Prostate gland (tissue), 2 donors: ENCODE data around the gene PCDHGA1. TPM values are rescaled to one million over a fixed set of nuclear protein-coding genes. Genes with fewer than 3 reads are reported as not detected.

ENCODE experiments used
- DNase-seq: peaks from one replicate; pipeline ENCODE4 v3.0.0-alpha.2; 2019; ENCODE audit warnings: low spot score
- H3K27ac ChIP-seq, 2 donors: fragments of 200-600 bp; sonication (generic); 2 replicates each; pipeline ENCODE4 v1.5.1; 2017 to 2019
- H3K27me3 ChIP-seq: fragments of 200-600 bp; sonication (generic); replicated peaks from 2 replicates; pipeline ENCODE4 v1.5.1; 2019; ENCODE audit not compliant: insufficient read depth
- H3K36me3 ChIP-seq, 2 donors: fragments of 200-600 bp; sonication (generic); 1 replicate in 1 of 2; 2 replicates in 1 of 2; pipeline versions ENCODE4 v1.5.1 to v1.8.1; 2017 to 2019
- H3K4me1 ChIP-seq: fragments of 200-600 bp; sonication (generic); replicated peaks from 2 replicates; pipeline ENCODE4 v1.5.1; 2019
- H3K4me3 ChIP-seq, 2 donors: fragments of 200-600 bp; sonication (generic); 2 replicates each; pipeline ENCODE4 v1.5.1; 2017 to 2019
- H3K9me3 ChIP-seq: fragments of 200-600 bp; sonication (generic); 2 replicates; pipeline ENCODE4 v1.5.1; 2017
- CTCF ChIP-seq, 4 experiments: fragments of 200-600 bp in 2 of 4; fragments of 450-650 bp in 2 of 4; sonication (generic) in 2 of 4; IDR thresholded peaks; 1 replicate in 3 of 4; 2 replicates in 1 of 4; pipeline ENCODE4 v1.5.1; 2016 to 2019; ENCODE audit warnings: antibody characterized with exemption in 4 of 4, mild to moderate bottlenecking in 2 of 4, moderate library complexity in 2 of 4
- POLR2A ChIP-seq: fragments of 450-650 bp; IDR thresholded peaks from one replicate; pipeline ENCODE4 v1.6.1; 2016; ENCODE audit warnings: antibody characterized with exemption, mild to moderate bottlenecking
- POLR2AphosphoS5 ChIP-seq: sonication (generic); formaldehyde crosslinking; IDR thresholded peaks from one replicate; pipeline ENCODE4 v1.6.1; 2017; ENCODE audit warnings: antibody characterized with exemption
- WGBS: methylation state at CpG from one replicate; pipeline ENCODE4 v1.1.5; 2018; 5-methylcytosine and 5-hydroxymethylcytosine counted together
- intact Hi-C: fragments of 100-400 bp; cut with DNase I; formaldehyde crosslinking; loops from one replicate; pipeline ENCODE4 v1.14.2; 2022
- total RNA-seq, 2 donors: library from RNA; depleted of rRNA; stranded (reverse); fragments of >200 nt; gene quantifications; one replicate each; pipeline ENCODE4 v1.1.0, GENCODE V29; 2016

PCDHGA1 gene
- total RNA-seq, 2 donors from 2014 or later: 0.64 to 4.8 TPM

GRCh38 chr5:141525653-141526052 lies 195.3 kb downstream of the PCDHGA1 start:
- Histone ChIP-seq H3K4me3 (no peak overlapping the region), H3K27ac (peak overlapping the region; percentile 51 to 56), H3K9me3 (no peaks in the 10 kb centered on the region), H3K36me3 (no peaks in the 10 kb centered on the region), H3K27me3 (no peaks in the 10 kb centered on the region), H3K4me1 (peaks cover 6% of the 10 kb centered on the region)
- no peak for TF ChIP-seq POLR2AphosphoS5
- TF ChIP-seq POLR2A: no peak
- no peak for TF ChIP-seq CTCF (IDR thresholded peaks at IDR 0.05)
- intact Hi-C loops: loop anchor here (1.0 to 10.0 kb wide), 3 partner anchors 31 to 111 kb away; partner anchors contain the start of genes PCDHGA10, PCDHGB7 and PCDHGC3
- 73% methylated on average over 7 of the region's 7 CpGs for WGBS
- no peak for DNase-seq

GRCh38 chr5:141527426-141527825 lies 197.1 kb downstream of the PCDHGA1 start:
- Histone ChIP-seq H3K4me1 (peaks cover 6% of the 10 kb centered on the region), H3K27me3 (no peaks in the 10 kb centered on the region), H3K4me3 (no peak overlapping the region), H3K36me3 (no peaks in the 10 kb centered on the region), H3K27ac (peak overlapping the region; percentile 7 to 62), H3K9me3 (no peaks in the 10 kb centered on the region)
- intact Hi-C loops: loop anchor here (2.0 to 10.0 kb wide), 2 partner anchors 29 to 113 kb away; partner anchors contain the start of genes PCDHGA10 and PCDHGB7
- TF ChIP-seq CTCF (IDR thresholded peaks at IDR 0.05) (no peak), POLR2AphosphoS5 (no peak), POLR2A (no peak)
- WGBS: 61% methylated on average over 1 of the region's 1 CpG
- no peak for DNase-seq

- peaks cover 6% of the 10 kb centered on the region for H3K4me1 ChIP-seq
- no peaks in the 10 kb centered on the region for H3K27me3 ChIP-seq
- DNase-seq: peak; percentile 29
- no peak for TF ChIP-seq POLR2A
- peak; percentile 28 for TF ChIP-seq POLR2AphosphoS5
- intact Hi-C loops: loop anchor here (10.0 kb wide), 1 partner anchor 114 kb away; the partner anchor contains the start of genes PCDHGA10 and PCDHGB7
- no peaks in the 10 kb centered on the region for H3K36me3 ChIP-seq
- peak overlapping the region; percentile 59 to 62 for H3K27ac ChIP-seq
- WGBS: 29% methylated on average over 11 of the region's 11 CpGs
- no peaks in the 10 kb centered on the region for H3K9me3 ChIP-seq
- no peak overlapping the region for H3K4me3 ChIP-seq
Observed at GRCh38 chr5:141528291-141528984, 198.1 kb downstream of the PCDHGA1 start.

- no peaks in the 10 kb centered on the region for H3K27me3 ChIP-seq
- H3K27ac ChIP-seq: peak overlapping the region; percentile 59 to 62
- WGBS: 39% methylated on average over 5 of the region's 5 CpGs
- no peaks in the 10 kb centered on the region for H3K9me3 ChIP-seq
- H3K36me3 ChIP-seq: no peaks in the 10 kb centered on the region
- no peak overlapping the region for H3K4me3 ChIP-seq
- no peak for DNase-seq
- peaks cover 6% of the 10 kb centered on the region for H3K4me1 ChIP-seq
- intact Hi-C loops: loop anchor here (10.0 kb wide), 1 partner anchor 114 kb away; the partner anchor contains the start of genes PCDHGA10 and PCDHGB7
- no peak for TF ChIP-seq CTCF (IDR thresholded peaks at IDR 0.05)
- TF ChIP-seq POLR2AphosphoS5: peak; percentile 1
Observed at GRCh38 chr5:141529002-141529401, 198.7 kb downstream of the PCDHGA1 start.

- TF ChIP-seq CTCF (IDR thresholded peaks at IDR 0.05) (no peak), POLR2A (no peak), POLR2AphosphoS5 (no peak)
- WGBS: 94% methylated on average over 7 of the region's 7 CpGs
- Histone ChIP-seq H3K27me3 (no peaks in the 10 kb centered on the region), H3K27ac (peak overlapping the region; percentile 59 to 62), H3K4me3 (no peak overlapping the region), H3K36me3 (no peaks in the 10 kb centered on the region), H3K4me1 (peaks cover 6% of the 10 kb centered on the region), H3K9me3 (no peaks in the 10 kb centered on the region)
- intact Hi-C loops: loop anchor here (10.0 kb wide), 1 partner anchor 115 kb away; the partner anchor contains the start of genes PCDHGA10 and PCDHGB7
- no peak for DNase-seq
Observed at GRCh38 chr5:141529873-141530272, 199.6 kb downstream of the PCDHGA1 start.
